Measurements from ENCODE around the gene EGLN2.

Gene EGLN2

DNA sequence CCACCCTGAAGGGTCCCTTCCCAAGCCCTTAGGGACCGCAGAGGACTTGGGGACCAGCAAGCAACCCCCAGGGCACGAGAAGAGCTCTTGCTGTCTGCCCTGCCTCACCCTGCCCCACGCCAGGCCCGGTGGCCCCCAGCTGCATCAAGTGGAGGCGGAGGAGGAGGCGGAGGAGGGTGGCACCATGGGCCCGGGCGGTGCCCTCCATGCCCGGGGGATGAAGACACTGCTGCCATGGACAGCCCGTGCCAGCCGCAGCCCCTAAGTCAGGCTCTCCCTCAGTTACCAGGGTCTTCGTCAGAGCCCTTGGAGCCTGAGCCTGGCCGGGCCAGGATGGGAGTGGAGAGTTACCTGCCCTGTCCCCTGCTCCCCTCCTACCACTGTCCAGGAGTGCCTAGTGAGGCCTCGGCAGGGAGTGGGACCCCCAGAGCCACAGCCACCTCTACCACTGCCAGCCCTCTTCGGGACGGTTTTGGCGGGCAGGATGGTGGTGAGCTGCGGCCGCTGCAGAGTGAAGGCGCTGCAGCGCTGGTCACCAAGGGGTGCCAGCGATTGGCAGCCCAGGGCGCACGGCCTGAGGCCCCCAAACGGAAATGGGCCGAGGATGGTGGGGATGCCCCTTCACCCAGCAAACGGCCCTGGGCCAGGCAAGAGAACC is 1.5 kb downstream of the EGLN2 start:
- DNase-seq (ENCODE audit: low read depth) = no peak
- H3K4me3 ChIP-seq (ENCODE audit: low read depth, low read length) = peak overlapping the region; percentile 91

- H3K4me3 ChIP-seq (ENCODE audit: low read depth, low read length) = peak overlapping the region; percentile 3
- DNase-seq (ENCODE audit: low read depth) = no peak
Measured at GRCh38 chr19:40800997-40801377, 2.0 kb downstream of the EGLN2 start.

DNA sequence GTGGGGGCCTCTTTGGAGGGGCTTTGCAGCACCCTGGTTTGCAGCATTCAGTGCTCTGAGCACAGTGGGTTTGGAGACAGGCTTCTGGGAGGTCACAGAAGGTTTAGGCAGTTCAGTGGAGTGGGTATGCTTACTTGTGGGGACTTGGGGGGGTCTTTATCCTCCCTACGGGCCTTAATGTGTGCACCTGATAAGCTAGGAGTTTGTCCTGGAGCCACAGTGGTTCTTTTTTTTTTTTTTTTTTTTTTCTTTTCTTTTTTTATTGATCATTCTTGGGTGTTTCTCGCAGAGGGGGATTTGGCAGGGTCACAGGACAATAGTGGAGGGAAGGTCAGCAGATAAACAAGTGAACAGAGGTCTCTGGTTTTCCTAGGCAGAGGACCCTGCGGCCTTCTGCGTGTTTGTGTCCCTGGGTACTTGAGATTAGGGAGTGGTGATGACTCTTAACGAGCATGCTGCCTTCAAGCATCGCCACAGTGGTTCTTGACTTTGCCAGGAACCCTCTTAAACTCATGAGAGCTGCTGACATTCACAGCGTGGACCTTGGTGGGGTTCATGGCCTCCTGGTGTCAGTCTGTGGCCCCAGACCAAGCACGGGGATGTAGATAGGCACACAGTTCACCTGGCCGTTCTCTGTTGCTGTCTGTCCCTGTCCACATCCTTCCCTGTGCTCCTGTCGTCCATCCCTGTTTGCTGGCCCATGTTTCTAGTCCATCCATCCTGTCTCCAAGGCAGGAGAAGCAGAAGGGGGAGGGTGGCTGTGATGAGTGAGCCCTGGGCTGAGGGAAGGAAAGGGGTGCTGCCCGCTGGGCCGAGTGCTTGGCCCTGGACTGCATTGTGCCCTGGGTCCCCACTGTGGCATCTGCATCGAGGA is 2.7 kb downstream of the EGLN2 start:
- H3K4me3 ChIP-seq (ENCODE audit: low read depth, low read length) = peak overlapping the region; percentile 11
- no peak for DNase-seq (ENCODE audit: low read depth)

DNA sequence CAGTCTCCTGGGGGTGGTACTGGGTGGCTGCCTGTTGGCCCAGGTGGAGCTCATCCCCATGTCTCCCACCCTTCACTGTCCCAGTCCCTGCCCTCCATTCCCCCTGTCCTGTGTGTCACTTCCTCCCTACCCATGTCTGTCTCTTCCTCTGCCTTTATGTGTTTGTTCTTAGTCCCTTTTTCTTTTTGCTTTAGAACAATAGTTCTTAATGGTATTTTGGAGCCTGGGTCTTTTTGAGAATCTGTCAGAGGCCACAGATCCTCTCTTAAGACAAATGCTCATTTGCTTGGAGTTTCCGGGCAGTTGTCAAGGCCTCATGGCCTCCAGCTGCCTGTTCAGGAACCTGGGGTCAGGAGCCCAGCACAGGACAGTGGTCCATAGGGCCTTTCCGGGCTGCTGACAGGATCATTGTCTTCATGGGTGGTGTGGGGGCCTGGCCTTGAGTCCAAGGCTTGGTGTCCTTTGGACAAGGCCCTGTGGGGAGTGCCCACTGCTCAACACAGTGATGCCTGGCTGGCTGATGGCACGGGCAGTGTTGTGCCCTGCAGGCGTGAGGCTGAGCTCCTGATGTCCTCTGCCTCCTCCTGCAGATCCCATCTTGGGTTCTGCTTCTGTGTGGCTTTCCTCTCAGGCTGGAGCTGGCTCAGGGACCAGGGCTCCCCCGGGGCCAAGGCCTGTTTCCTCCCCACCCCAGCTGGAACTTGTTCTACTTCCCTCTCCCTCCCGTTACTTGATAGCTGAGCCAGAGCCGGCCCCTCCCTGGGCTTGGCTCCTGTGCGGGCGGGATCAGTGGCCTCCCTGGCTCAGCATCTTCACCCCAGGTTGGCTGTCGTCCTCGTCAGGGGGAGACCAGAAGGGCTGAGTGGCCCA is 3.5 kb downstream of the EGLN2 start:
- DNase-seq (ENCODE audit: low read depth) = no peak
- H3K4me3 ChIP-seq (ENCODE audit: low read depth, low read length) = peak overlapping the region; percentile 11

DNA sequence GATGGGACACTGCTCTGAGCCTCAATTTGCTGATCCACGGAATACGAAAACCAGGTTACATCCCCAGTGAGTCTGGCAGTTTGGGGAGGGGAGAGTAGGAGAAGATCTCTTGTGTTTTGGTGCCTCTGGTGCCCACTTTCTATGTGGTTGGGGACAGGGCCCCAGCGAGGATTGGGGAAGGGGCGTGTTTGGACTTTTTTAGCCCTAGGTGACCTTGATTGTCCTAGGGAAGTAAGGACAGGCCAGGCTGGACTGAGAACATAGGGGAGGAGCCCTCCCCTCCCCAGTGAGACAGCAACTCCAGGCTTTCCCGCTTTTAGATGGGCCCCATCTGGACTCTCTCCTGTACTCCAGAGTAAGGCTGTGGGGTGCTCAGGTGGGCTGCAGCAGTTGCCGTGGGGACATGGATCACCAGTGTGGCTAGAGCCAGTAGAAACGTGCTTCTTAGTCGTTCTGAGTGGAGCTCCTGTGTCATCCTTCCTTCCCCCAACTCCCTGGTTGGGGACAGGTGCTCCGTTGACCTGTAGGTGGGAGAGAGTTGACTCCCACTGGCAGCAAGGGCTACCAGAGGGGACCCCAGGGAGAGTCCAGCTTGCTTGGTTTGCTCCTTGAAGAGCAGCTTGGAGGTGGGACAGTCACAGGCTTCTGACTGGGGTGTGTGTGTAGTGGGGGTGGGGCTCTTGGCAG is 4.3 kb downstream of the EGLN2 start:
- DNase-seq (ENCODE audit: low read depth) = no peak
- H3K4me3 ChIP-seq (ENCODE audit: low read depth, low read length) = no peak overlapping the region

GRCh38 chr19:40803857-40804782 is 5.1 kb downstream of the EGLN2 start:
- no peak for DNase-seq (ENCODE audit: low read depth)
- no peak overlapping the region for H3K4me3 ChIP-seq (ENCODE audit: low read depth, low read length)

- DNase-seq (ENCODE audit: low read depth) = no peak
- no peak overlapping the region for H3K4me3 ChIP-seq (ENCODE audit: low read depth, low read length)
Measured at GRCh38 chr19:40804783-40805242, 5.8 kb downstream of the EGLN2 start.

DNA sequence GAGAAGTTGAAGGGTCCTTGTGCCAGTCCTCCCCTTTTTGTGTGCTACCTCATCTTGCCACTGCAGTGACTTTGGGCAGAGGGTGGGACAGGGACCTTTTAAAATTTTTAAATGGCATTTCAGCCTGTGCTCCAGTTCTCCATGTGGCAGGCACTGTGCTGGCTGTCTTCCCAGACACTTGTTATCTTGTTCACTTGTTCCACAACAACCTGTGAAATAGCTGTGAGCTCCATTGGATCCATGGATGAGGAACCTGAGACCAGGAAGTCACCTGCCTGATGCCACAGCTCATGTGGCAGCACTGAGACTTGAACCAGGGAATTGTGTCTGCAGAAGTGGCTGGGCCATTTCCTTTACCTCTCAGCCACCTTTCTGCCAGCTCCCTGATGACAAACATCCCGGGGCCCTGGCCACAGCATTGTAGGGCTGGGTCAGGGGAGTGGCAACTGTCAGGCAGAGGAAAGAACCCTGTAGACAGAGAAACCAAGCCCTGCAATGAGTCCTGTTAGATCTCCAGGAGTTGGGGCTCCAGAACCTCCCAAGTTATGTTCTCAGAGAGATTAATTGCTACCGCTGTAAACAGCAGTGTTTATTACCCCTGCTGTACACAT is 6.4 kb downstream of the EGLN2 start:
- no peak for DNase-seq (ENCODE audit: low read depth)
- H3K4me3 ChIP-seq (ENCODE audit: low read depth, low read length) = no peak overlapping the region

- DNase-seq (ENCODE audit: low read depth) = peak; percentile 96
- H3K4me3 ChIP-seq (ENCODE audit: low read depth, low read length) = peak overlapping the region; percentile 5
Measured at GRCh38 chr19:40806423-40807146, 7.6 kb downstream of the EGLN2 start.

- DNase-seq (ENCODE audit: low read depth) = no peak
- H3K4me3 ChIP-seq (ENCODE audit: low read depth, low read length) = no peak overlapping the region
Measured at GRCh38 chr19:40807147-40808020, 8.4 kb downstream of the EGLN2 start.

DNA sequence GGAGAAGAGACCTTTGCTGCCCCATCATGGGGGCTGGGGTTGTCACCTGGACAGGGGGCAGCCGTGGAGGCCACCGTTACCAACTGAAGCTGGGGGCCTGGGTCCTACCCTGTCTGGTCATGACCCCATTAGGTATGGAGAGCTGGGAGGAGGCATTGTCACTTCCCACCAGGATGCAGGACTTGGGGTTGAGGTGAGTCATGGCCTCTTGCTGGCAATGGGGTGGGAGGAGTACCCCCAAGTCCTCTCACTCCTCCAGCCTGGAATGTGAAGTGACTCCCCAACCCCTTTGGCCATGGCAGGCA is 9.0 kb downstream of the EGLN2 start:
- no peak overlapping the region for H3K4me3 ChIP-seq (ENCODE audit: low read depth, low read length)
- DNase-seq (ENCODE audit: low read depth) = no peak

DNA sequence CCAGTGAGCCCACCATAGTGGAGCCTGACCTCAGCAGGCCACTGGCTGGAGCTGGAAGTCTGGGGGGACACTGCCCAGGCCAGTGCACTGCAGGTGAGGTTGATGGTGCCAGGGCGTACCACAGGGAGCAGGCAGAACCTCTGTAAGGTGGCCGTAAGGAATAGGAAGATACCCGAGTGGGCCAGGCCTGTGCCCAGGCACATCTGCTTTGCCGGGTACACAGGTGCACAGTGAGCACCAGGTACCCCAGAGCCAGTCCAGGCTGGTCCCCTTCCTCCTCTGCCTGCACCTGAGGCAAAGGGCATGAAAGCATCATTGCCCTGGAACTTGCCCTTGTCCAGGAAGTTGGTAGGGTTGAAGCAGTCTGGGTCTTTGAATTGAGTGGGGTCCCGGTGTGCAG is 9.5 kb downstream of the EGLN2 start:
- no peak overlapping the region for H3K4me3 ChIP-seq (ENCODE audit: low read depth, low read length)
- DNase-seq (ENCODE audit: low read depth) = no peak

DNA sequence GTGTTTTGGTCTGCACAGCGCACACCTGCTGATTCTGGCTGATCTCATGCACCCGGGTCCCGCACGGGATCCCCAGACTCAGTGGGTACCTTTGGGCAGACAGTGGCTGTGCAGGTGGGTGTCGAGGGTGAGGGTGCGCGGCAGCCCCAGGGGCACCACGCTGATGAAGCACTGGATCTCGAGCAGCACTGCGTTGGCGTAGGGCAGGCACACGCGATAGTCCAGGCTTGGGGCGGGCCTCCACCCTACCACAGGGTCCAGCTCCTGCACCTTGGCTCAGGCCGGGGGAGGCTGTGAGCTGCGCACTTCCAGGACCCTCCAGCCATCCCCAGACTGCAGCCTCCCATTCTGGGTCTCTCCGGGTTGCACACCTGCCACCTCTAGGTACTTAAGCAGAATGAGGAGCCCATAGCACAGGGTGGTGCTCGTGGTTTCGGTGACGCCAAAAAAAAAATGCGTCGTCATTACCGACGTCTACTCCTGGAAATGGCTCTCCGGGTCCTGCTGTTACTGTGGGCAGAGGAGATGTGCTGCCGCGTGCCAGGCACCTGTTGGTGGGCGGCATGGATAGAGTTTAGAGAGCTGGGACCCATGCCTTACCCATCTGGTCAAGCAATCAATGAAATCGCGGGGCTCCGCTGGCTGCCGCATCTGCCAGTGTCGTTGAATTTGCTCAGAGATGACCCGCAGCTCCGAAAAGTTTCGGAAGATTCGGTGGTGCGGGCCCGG is 10.5 kb downstream of the EGLN2 start:
- no peak overlapping the region for H3K4me3 ChIP-seq (ENCODE audit: low read depth, low read length)
- no peak for DNase-seq (ENCODE audit: low read depth)

DNA sequence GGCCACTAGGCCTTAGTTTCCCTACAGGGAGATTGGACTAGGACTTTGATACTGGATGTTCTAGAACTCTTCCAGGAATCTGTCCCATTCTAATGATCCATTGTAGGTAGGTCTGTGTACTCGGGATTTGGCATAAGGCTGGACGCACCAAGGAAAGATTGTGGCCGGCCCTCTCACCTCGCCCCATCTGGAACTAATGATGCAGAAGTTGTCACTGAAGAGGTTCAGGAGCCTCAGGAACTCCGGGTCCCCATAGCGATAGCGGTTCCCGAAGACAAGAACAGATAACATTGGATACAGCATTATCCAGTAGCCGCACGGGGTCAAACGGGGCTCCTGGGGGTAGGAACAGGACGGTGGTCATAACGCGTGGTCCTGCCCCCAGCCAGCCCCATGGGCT is 11.2 kb downstream of the EGLN2 start:
- H3K4me3 ChIP-seq (ENCODE audit: low read depth, low read length) = peak overlapping the region; percentile 46
- no peak for DNase-seq (ENCODE audit: low read depth)

- H3K4me3 ChIP-seq (ENCODE audit: low read depth, low read length) = peak overlapping the region; percentile 46
- DNase-seq (ENCODE audit: low read depth) = peak; percentile 40
Measured at GRCh38 chr19:40810649-40811408, 11.8 kb downstream of the EGLN2 start.
